Ishikawa (cell line): Measurements from ENCODE around the gene SHB.

Experiments
- CEBPB ChIP-seq: IDR thresholded peaks from 2 replicates; pipeline ENCODE4 v1.6.1; 2012
- CREB1 ChIP-seq: IDR thresholded peaks from 2 replicates; pipeline ENCODE4 v1.6.1; 2012; ENCODE audit warnings: low read depth
- EGR1 ChIP-seq: IDR thresholded peaks from 2 replicates; pipeline ENCODE4 v1.6.1; 2012
- EP300 ChIP-seq: IDR thresholded peaks from 2 replicates; pipeline ENCODE4 v1.6.1; 2012; ENCODE audit warnings: borderline replicate concordance
- FOXM1 ChIP-seq: IDR thresholded peaks from 2 replicates; pipeline ENCODE4 v1.6.1; 2012; ENCODE audit warnings: low read depth, borderline replicate concordance
- NFIC ChIP-seq: IDR thresholded peaks from 2 replicates; pipeline ENCODE4 v1.6.1; 2012
- RAD21 ChIP-seq: IDR thresholded peaks from 2 replicates; pipeline ENCODE4 v1.6.1; 2012; ENCODE audit warnings: low read depth
- REST ChIP-seq: IDR thresholded peaks from 2 replicates; pipeline ENCODE4 v1.6.1; 2012; ENCODE audit warnings: low read depth, mild to moderate bottlenecking
- TAF1 ChIP-seq: IDR thresholded peaks from 2 replicates; pipeline ENCODE4 v1.6.1; 2012; ENCODE audit warnings: low read depth, mild to moderate bottlenecking
- TCF12 ChIP-seq: IDR thresholded peaks from 2 replicates; pipeline ENCODE4 v1.6.1; 2012; ENCODE audit warnings: low read depth
- TEAD4 ChIP-seq: IDR thresholded peaks from 2 replicates; pipeline ENCODE4 v1.6.1; 2012
- YY1 ChIP-seq: IDR thresholded peaks from 2 replicates; pipeline ENCODE4 v1.6.1; 2012; ENCODE audit warnings: low read depth
- ZBTB7A ChIP-seq: IDR thresholded peaks from 2 replicates; pipeline ENCODE4 v1.6.1; 2012; ENCODE audit warnings: low read depth
- TF ChIP-seq, protein P1 (sequence below): IDR thresholded peaks from 2 replicates; pipeline ENCODE4 v1.6.1; 2012
- TF ChIP-seq, protein P2 (sequence below): IDR thresholded peaks from 2 replicates; pipeline ENCODE4 v1.6.1; 2012

SHB gene

DNA sequence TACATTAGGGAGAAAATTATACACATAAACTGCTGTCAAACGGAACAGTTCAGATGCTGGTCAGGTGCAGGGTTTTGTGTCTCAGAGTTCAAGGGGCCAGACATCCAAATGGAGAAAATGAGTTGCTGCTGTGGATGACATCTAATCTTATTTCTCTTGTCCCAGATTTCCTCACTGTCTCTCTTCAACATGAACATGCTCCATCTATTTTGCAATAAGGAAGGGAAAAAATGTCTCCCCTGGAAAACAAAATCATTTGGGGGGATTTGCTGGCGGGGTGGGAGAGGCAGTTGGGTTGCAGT lies 51.2 kb downstream of the SHB start:
- TF ChIP-seq EGR1 (no peak), YY1 (no peak), CEBPB (no peak), TAF1 (no peak), NFIC (no peak), TEAD4 (no peak), REST (no peak), ZBTB7A (no peak), EP300 (no peak), CREB1 (no peak), TCF12 (no peak), RAD21 (no peak), FOXM1 (no peak)
- TF ChIP-seq, protein P1, sequence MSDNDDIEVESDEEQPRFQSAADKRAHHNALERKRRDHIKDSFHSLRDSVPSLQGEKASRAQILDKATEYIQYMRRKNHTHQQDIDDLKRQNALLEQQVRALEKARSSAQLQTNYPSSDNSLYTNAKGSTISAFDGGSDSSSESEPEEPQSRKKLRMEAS = no peak
- TF ChIP-seq, protein P2, sequence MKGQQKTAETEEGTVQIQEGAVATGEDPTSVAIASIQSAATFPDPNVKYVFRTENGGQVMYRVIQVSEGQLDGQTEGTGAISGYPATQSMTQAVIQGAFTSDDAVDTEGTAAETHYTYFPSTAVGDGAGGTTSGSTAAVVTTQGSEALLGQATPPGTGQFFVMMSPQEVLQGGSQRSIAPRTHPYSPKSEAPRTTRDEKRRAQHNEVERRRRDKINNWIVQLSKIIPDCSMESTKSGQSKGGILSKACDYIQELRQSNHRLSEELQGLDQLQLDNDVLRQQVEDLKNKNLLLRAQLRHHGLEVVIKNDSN = no peak

GRCh38 chr9:38017149-38017884 lies 51.7 kb downstream of the SHB start:
- TF ChIP-seq CREB1 (no peak), YY1 (no peak; the same call in 1 of the 2 replicates), CEBPB (no peak), REST (no peak), NFIC (peak; percentile 76), EGR1 (no peak), TAF1 (no peak), TCF12 (peak; percentile 62), FOXM1 (peak; percentile 34), EP300 (peak; percentile 63; the same call in 1 of the 2 replicates), RAD21 (peak; percentile 85), TEAD4 (peak; percentile 80), ZBTB7A (0 out of 2 replicates have a peak, but pooled peaks have one; percentile 55)
- TF ChIP-seq, protein P2 = 0 out of 2 replicates have a peak, but pooled peaks have one; percentile 8
- TF ChIP-seq, protein P1 = peak; percentile 47; the same call in 1 of the 2 replicates

DNA sequence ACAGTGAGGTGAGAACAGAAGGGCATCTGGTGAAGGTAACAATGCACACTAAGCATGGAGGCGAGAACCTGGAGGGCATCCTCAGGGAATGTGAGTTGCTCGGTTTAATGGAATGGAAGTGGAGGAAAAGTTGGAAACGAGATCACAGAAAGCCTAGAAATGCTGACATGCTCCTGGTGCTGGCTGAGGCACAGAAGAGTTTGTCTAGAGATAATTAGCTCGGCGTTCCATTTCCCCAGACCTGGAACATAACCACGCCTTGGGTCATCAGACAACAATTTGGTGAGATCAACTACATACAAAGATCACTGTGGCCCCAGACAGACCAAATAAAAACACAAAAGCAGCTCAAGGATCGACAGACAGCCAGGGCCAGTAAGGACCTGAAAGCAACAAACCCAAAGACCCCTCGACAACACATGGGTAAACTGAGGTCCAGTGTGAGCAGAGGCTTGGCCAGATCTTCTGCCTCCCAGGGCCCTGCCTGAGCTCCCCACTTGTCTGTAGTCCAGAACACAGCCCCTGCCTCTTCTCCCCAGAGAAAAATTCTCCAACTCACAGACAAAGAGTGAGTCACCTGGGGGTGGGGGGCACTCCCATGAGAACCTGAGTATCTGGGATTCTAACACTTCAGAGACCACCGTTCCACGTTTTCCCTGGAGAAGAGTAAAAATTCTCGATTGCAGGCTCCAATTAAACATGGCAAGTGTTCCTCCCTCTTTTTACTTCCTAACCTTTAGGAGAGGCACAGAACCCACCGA lies 52.5 kb downstream of the SHB start:
- no peak for TF ChIP-seq ZBTB7A
- TF ChIP-seq, protein P1 = no peak
- TF ChIP-seq RAD21 = no peak
- TF ChIP-seq NFIC = no peak
- no peak for TF ChIP-seq TCF12
- TF ChIP-seq CEBPB = no peak
- no peak for TF ChIP-seq EGR1
- TF ChIP-seq YY1 = no peak
- TF ChIP-seq, protein P2 = no peak
- no peak for TF ChIP-seq EP300
- no peak for TF ChIP-seq CREB1
- no peak for TF ChIP-seq REST
- TF ChIP-seq TEAD4 = no peak
- no peak for TF ChIP-seq FOXM1
- no peak for TF ChIP-seq TAF1
